SK-N-SH (cell line): ENCODE measurements around the gene ENOX1. TPM values are rescaled to one million over a fixed set of nuclear protein-coding genes. Genes with fewer than 3 reads are reported as not detected.

Source experiments
- CTCF ChIA-PET: fragments of 300-600, 350-600 bp; formaldehyde crosslinking; extraction: SDS; loops from one replicate; lab custom pipeline; 2021; lab: Yijun Ruan, JAX
- POLR2A ChIA-PET: fragments of 350-600 bp; sonication (Branson Sonifier 250); formaldehyde crosslinking; extraction: SDS; loops from one replicate; lab custom pipeline; 2020; ENCODE audit warnings: antibody characterized with exemption, inconsistent platforms; lab: Yijun Ruan, JAX
- DNase-seq: peaks from one replicate; pipeline ENCODE4 v3.0.0; 2012
- H2AFZ ChIP-seq: fragments of 200-600 bp; sonication (generic); 2 replicates; pipeline ENCODE4 v1.8.1; 2016; ENCODE audit warnings: antibody characterized with exemption, mild to moderate bottlenecking, low read depth
- H3F3A ChIP-seq: fragments of 200-600 bp; sonication (generic); replicated peaks from 2 replicates; pipeline ENCODE3; 2016; ENCODE audit warnings: antibody characterized with exemption, mild to moderate bottlenecking; ENCODE audit not compliant: insufficient read depth
- H3K27ac ChIP-seq, 2 experiments: fragments of 200-500 bp in 1 of 2; fragments of 200-600 bp in 1 of 2; sonication (Bioruptor generic) in 1 of 2; sonication (generic), shearing (Covaris generic) in 1 of 2; 2 replicates each; pipeline versions ENCODE4 v1.5.1 to v1.6.1; 2014 to 2016; ENCODE audit warnings: low read depth in 2 of 2, inconsistent platforms in 1 of 2, low read length in 1 of 2, mild to moderate bottlenecking in 1 of 2, mixed read lengths in 1 of 2
- H3K27me3 ChIP-seq: fragments of 200-600 bp; sonication (generic), shearing (Covaris generic); 2 replicates; pipeline ENCODE4 v1.6.1; 2016; ENCODE audit warnings: mixed run types; ENCODE audit not compliant: insufficient read depth
- H3K36me3 ChIP-seq, 2 experiments: fragments of 200-500 bp in 1 of 2; fragments of 200-600 bp in 1 of 2; sonication (Bioruptor generic) in 1 of 2; sonication (generic) in 1 of 2; replicated peaks in 1 of 2; 2 replicates each; pipeline versions ENCODE3 to v1.5.1; 2014 to 2016; ENCODE audit warnings: low read length in 1 of 2, mild to moderate bottlenecking in 1 of 2; ENCODE audit not compliant: insufficient read depth in 2 of 2, control insufficient read depth in 1 of 2
- H3K4me1 ChIP-seq, 2 experiments: fragments of 200-500 bp in 1 of 2; fragments of 200-600 bp in 1 of 2; sonication (Bioruptor generic) in 1 of 2; sonication (generic), shearing (Covaris generic) in 1 of 2; 2 replicates each; pipeline versions ENCODE4 v1.5.1 to v1.6.1; 2014 to 2016; ENCODE audit warnings: low read depth in 1 of 2, low read length in 1 of 2, mixed run types in 1 of 2; ENCODE audit not compliant: insufficient read depth in 2 of 2, control insufficient read depth in 1 of 2
- H3K4me2 ChIP-seq: fragments of 200-600 bp; sonication (generic), shearing (Covaris generic); 2 replicates; pipeline ENCODE4 v1.6.1; 2017; ENCODE audit warnings: mixed run types
- H3K4me3 ChIP-seq, 2 experiments: fragments of 200-500 bp in 1 of 2; fragments of 200-600 bp in 1 of 2; sonication (Bioruptor generic) in 1 of 2; sonication (generic), shearing (Covaris generic) in 1 of 2; 2 replicates each; pipeline versions ENCODE4 v1.5.1 to v1.8.1; 2014 to 2016; ENCODE audit warnings: low read depth in 2 of 2, inconsistent platforms in 1 of 2, low read length in 1 of 2, mild to moderate bottlenecking in 1 of 2, mixed read lengths in 1 of 2, moderate library complexity in 1 of 2
- H3K79me2 ChIP-seq: fragments of 200-600 bp; sonication (generic); 2 replicates; pipeline ENCODE4 v1.8.1; 2017; ENCODE audit warnings: mild to moderate bottlenecking; ENCODE audit not compliant: insufficient read depth
- H3K9ac ChIP-seq: fragments of 200-600 bp; sonication (generic); 2 replicates; pipeline ENCODE4 v1.6.1; 2017; ENCODE audit warnings: mixed run types
- H3K9me2 ChIP-seq: fragments of 200-600 bp; sonication (generic); 2 replicates; pipeline ENCODE4 v1.6.1; 2017; ENCODE audit warnings: mixed run types
- H3K9me3 ChIP-seq: fragments of 200-600 bp; sonication (generic); 2 replicates; pipeline ENCODE4 v1.6.1; 2017; ENCODE audit warnings: mixed run types, mild to moderate bottlenecking, moderate library complexity
- H4K20me1 ChIP-seq: fragments of 200-600 bp; sonication (generic); 2 replicates; pipeline ENCODE4 v1.6.1; 2017; ENCODE audit warnings: mild to moderate bottlenecking, mixed run types; ENCODE audit not compliant: insufficient read depth
- EP300 ChIP-seq, 2 experiments: IDR thresholded peaks; 2 replicates each; pipeline versions ENCODE4 v1.4.0 to v1.6.1; 2012; ENCODE audit warnings: borderline replicate concordance in 1 of 2, low read depth in 1 of 2, low read length in 1 of 2
- EZH2phosphoT487 ChIP-seq: fragments of 200-600 bp; sonication (generic); IDR thresholded peaks from 2 replicates; pipeline ENCODE4 v1.6.1; 2017; ENCODE audit warnings: low read depth, mixed run types, mild to moderate bottlenecking, antibody characterized with exemption, moderate library complexity, borderline replicate concordance
- FOSL2 ChIP-seq: IDR thresholded peaks from 2 replicates; pipeline ENCODE4 v1.4.0; 2012; ENCODE audit warnings: low read depth, mild to moderate bottlenecking, moderate library complexity, borderline replicate concordance
- FOXJ3 ChIP-seq: sonication (generic); formaldehyde crosslinking; IDR thresholded peaks from 2 replicates; pipeline ENCODE4 v1.5.1; 2020; ENCODE audit warnings: mild to moderate bottlenecking, missing genetic modification reagents
- GATA2 ChIP-seq: sonication (generic); formaldehyde crosslinking; IDR thresholded peaks from 2 replicates; pipeline ENCODE4 v1.5.0; 2020; ENCODE audit warnings: mild to moderate bottlenecking, missing genetic modification reagents
- JUND ChIP-seq: IDR thresholded peaks from 2 replicates; pipeline ENCODE4 v1.4.0; 2012
- MAX ChIP-seq: IDR thresholded peaks from 2 replicates; pipeline ENCODE4 v1.4.0; 2012; ENCODE audit warnings: low read depth
- MEF2A ChIP-seq: IDR thresholded peaks from 2 replicates; pipeline ENCODE4 v1.4.0; 2012; ENCODE audit warnings: low read depth, borderline replicate concordance
- MXI1 ChIP-seq: IDR thresholded peaks from 2 replicates; pipeline ENCODE4 v1.6.1; 2012; ENCODE audit warnings: mild to moderate bottlenecking, low read depth, low read length, improper control_type of control experiment
- NRF1 ChIP-seq: IDR thresholded peaks from 2 replicates; pipeline ENCODE4 v1.6.1; 2012; ENCODE audit warnings: low read depth, mild to moderate bottlenecking, low read length
- RCOR1 ChIP-seq: fragments of 150-350 bp; IDR thresholded peaks from 2 replicates; pipeline ENCODE4 v1.6.1; 2017; ENCODE audit warnings: antibody characterized with exemption, low read length
- REST ChIP-seq: IDR thresholded peaks from 2 replicates; pipeline ENCODE4 v1.6.1; 2012; ENCODE audit warnings: mild to moderate bottlenecking, low read depth, low read length, moderate library complexity
- RFX5 ChIP-seq: IDR thresholded peaks from 2 replicates; pipeline ENCODE4 v1.6.1; 2012; ENCODE audit warnings: mild to moderate bottlenecking, improper control_type of control experiment, low read length
- TAF1 ChIP-seq: IDR thresholded peaks from 2 replicates; pipeline ENCODE4 v1.6.1; 2012; ENCODE audit warnings: low read depth, mild to moderate bottlenecking, low read length, moderate library complexity, borderline replicate concordance
- TCF12 ChIP-seq: IDR thresholded peaks from 2 replicates; pipeline ENCODE4 v1.4.0; 2012
- TEAD4 ChIP-seq: IDR thresholded peaks from 2 replicates; pipeline ENCODE4 v1.4.0; 2012; ENCODE audit warnings: mild to moderate bottlenecking, borderline replicate concordance; ENCODE audit not compliant: insufficient read depth
- USF1 ChIP-seq: IDR thresholded peaks from 2 replicates; pipeline ENCODE4 v1.4.0; 2012; ENCODE audit warnings: low read depth, borderline replicate concordance
- YY1 ChIP-seq: IDR thresholded peaks from 2 replicates; pipeline ENCODE4 v1.4.0; 2012; ENCODE audit warnings: low read depth, mild to moderate bottlenecking
- ZBTB33 ChIP-seq: IDR thresholded peaks from 2 replicates; pipeline ENCODE4 v1.4.0; 2012; ENCODE audit warnings: low read depth, borderline replicate concordance
- WGBS: methylation state at CpG from one replicate; pipeline ENCODE4 v1.1.6; 2017; ENCODE audit warnings: low lambda C conversion rate; 5-methylcytosine and 5-hydroxymethylcytosine counted together
- polyA plus RNA-seq, 3 experiments: library from polyadenylated mRNA; depleted of rRNA; stranded (reverse); fragments of >200 nt; gene quantifications; 2 replicates each; pipeline ENCODE4 v1.2.3, GENCODE V29; 2012

Gene ENOX1
- polyA plus RNA-seq, 1 of the 3 experiments (the other 2 are of a cell fraction) = 5.8 TPM

- H2AFZ ChIP-seq = no peak overlapping the region
- 43% methylated on average over 1 of the region's 1 CpG for WGBS
- H4K20me1 ChIP-seq = no peaks in the 10 kb centered on the region
- no peaks in the 10 kb centered on the region; a peak in 1 of 4 replicates for H3K4me1 ChIP-seq
- no peak for DNase-seq
- H3K4me2 ChIP-seq = no peak overlapping the region
- H3F3A ChIP-seq = no peaks in the 10 kb centered on the region
- CTCF ChIA-PET = no interaction called here
- H3K27me3 ChIP-seq = no peaks in the 10 kb centered on the region
- H3K4me3 ChIP-seq = no peak overlapping the region
- no peaks in the 10 kb centered on the region for H3K9me3 ChIP-seq
- H3K79me2 ChIP-seq = no peaks in the 10 kb centered on the region
- no peak overlapping the region for H3K9ac ChIP-seq
- TF ChIP-seq MEF2A (no peak), REST (no peak), ZBTB33 (no peak), MXI1 (no peak), MAX (no peak), TAF1 (no peak), RFX5 (no peak), YY1 (no peak), RCOR1 (no peak), JUND (no peak), FOXJ3 (CRISPR knock-in tag) (no peak), TEAD4 (no peak), GATA2 (CRISPR knock-in tag) (no peak), TCF12 (no peak), USF1 (no peak), FOSL2 (no peak), NRF1 (no peak), EZH2phosphoT487 (no peak), EP300 (IDR thresholded peaks at IDR 0.05; ENCODE audit: borderline replicate concordance in 1 of 2, low read depth in 1 of 2, low read length in 1 of 2) (no peak)
- no peaks in the 10 kb centered on the region for H3K36me3 ChIP-seq
- POLR2A ChIA-PET = no interaction called here
- H3K9me2 ChIP-seq = no peaks in the 10 kb centered on the region
- H3K27ac ChIP-seq = no peak overlapping the region
Measured at GRCh38 chr13:43515531-43515930, 271.2 kb downstream of the ENOX1 start.
